ENCODE data around the gene DCAF6.
A peak's percentile ranks its signal among the peaks of the same experiment; 100 is the strongest.

DCAF6 gene

GRCh38 chr1:167977245-167977644, 40.8 kb downstream of the DCAF6 start:
- TF ChIP-seq PAX5 (IDR thresholded peaks at IDR 0.05; ENCODE audit: insufficient read depth, low read length, severe bottlenecking) = no peak
- no peak for TF ChIP-seq SPI1 (IDR thresholded peaks at IDR 0.05; ENCODE audit: low read depth, low read length)
- no peak for TF ChIP-seq POLR2AphosphoS5 (IDR thresholded peaks at IDR 0.05; ENCODE audit: low read depth, low read length)
- no peak for TF ChIP-seq POU2F2 (IDR thresholded peaks at IDR 0.05; ENCODE audit: low read depth, low read length)
- no peak for TF ChIP-seq POLR2A (IDR thresholded peaks at IDR 0.05; ENCODE audit: low read depth, low read length)
- FAIRE-seq = no peak
- DNase-seq (ENCODE audit: insufficient read length, low spot score) = no peak

GRCh38 chr1:167981933-167982332, 45.5 kb downstream of the DCAF6 start:
- DNase-seq (ENCODE audit: insufficient read length, low spot score) = no peak
- TF ChIP-seq POLR2A (IDR thresholded peaks at IDR 0.05; ENCODE audit: low read depth, low read length) (no peak), POLR2AphosphoS5 (IDR thresholded peaks at IDR 0.05; ENCODE audit: low read depth, low read length) (no peak), TAF1 (IDR thresholded peaks at IDR 0.05; ENCODE audit: low read depth, low read length) (no peak), POU2F2 (IDR thresholded peaks at IDR 0.05; ENCODE audit: low read depth, low read length) (no peak), PAX5 (IDR thresholded peaks at IDR 0.05; ENCODE audit: insufficient read depth, low read length, severe bottlenecking) (no peak), SPI1 (IDR thresholded peaks at IDR 0.05; ENCODE audit: low read depth, low read length) (no peak)
- no peak for FAIRE-seq

GRCh38 chr1:167983797-167984420, 47.4 kb downstream of the DCAF6 start:
- TF ChIP-seq POLR2AphosphoS5 (IDR thresholded peaks at IDR 0.05; ENCODE audit: low read depth, low read length) = no peak
- TF ChIP-seq POLR2A (IDR thresholded peaks at IDR 0.05; ENCODE audit: low read depth, low read length) = no peak
- no peak for TF ChIP-seq POU2F2 (IDR thresholded peaks at IDR 0.05; ENCODE audit: low read depth, low read length)
- TF ChIP-seq SPI1 (IDR thresholded peaks at IDR 0.05; ENCODE audit: low read depth, low read length) = no peak
- TF ChIP-seq PAX5 (IDR thresholded peaks at IDR 0.05; ENCODE audit: insufficient read depth, low read length, severe bottlenecking) = no peak
- TF ChIP-seq TAF1 (IDR thresholded peaks at IDR 0.05; ENCODE audit: low read depth, low read length) = no peak
- FAIRE-seq (no peak), DNase-seq (ENCODE audit: insufficient read length, low spot score) (no peak)

- TF ChIP-seq SPI1 (IDR thresholded peaks at IDR 0.05; ENCODE audit: low read depth, low read length) (no peak), TAF1 (IDR thresholded peaks at IDR 0.05; ENCODE audit: low read depth, low read length) (no peak), PAX5 (IDR thresholded peaks at IDR 0.05; ENCODE audit: insufficient read depth, low read length, severe bottlenecking) (no peak), POLR2AphosphoS5 (IDR thresholded peaks at IDR 0.05; ENCODE audit: low read depth, low read length) (no peak), POLR2A (IDR thresholded peaks at IDR 0.05; ENCODE audit: low read depth, low read length) (no peak), POU2F2 (IDR thresholded peaks at IDR 0.05; ENCODE audit: low read depth, low read length) (no peak)
- no peak for FAIRE-seq
These were observed 48.5 kb downstream of the DCAF6 start for GRCh38 chr1:167984886-167985489.

GRCh38 chr1:167987174-167987573, 50.7 kb downstream of the DCAF6 start:
- TF ChIP-seq POU2F2 (IDR thresholded peaks at IDR 0.05; ENCODE audit: low read depth, low read length) = no peak
- TF ChIP-seq POLR2AphosphoS5 (IDR thresholded peaks at IDR 0.05; ENCODE audit: low read depth, low read length) = no peak
- TF ChIP-seq POLR2A (IDR thresholded peaks at IDR 0.05; ENCODE audit: low read depth, low read length) = no peak
- no peak for TF ChIP-seq SPI1 (IDR thresholded peaks at IDR 0.05; ENCODE audit: low read depth, low read length)
- no peak for TF ChIP-seq TAF1 (IDR thresholded peaks at IDR 0.05; ENCODE audit: low read depth, low read length)
- TF ChIP-seq PAX5 (IDR thresholded peaks at IDR 0.05; ENCODE audit: insufficient read depth, low read length, severe bottlenecking) = no peak
- FAIRE-seq (no peak), DNase-seq (ENCODE audit: insufficient read length, low spot score) (no peak)

More at GRCh38 chr1:167984886-167985489, 48.5 kb downstream of the DCAF6 start:
- no peak for DNase-seq (ENCODE audit: insufficient read length, low spot score)

- no peak for DNase-seq (ENCODE audit: insufficient read length, low spot score)
- no peak for FAIRE-seq
- TF ChIP-seq POLR2AphosphoS5 (IDR thresholded peaks at IDR 0.05; ENCODE audit: low read depth, low read length) (no peak), POLR2A (IDR thresholded peaks at IDR 0.05; ENCODE audit: low read depth, low read length) (no peak), PAX5 (IDR thresholded peaks at IDR 0.05; ENCODE audit: insufficient read depth, low read length, severe bottlenecking) (no peak), POU2F2 (IDR thresholded peaks at IDR 0.05; ENCODE audit: low read depth, low read length) (no peak), TAF1 (IDR thresholded peaks at IDR 0.05; ENCODE audit: low read depth, low read length) (no peak), SPI1 (IDR thresholded peaks at IDR 0.05; ENCODE audit: low read depth, low read length) (no peak)
These were observed 55.1 kb downstream of the DCAF6 start for GRCh38 chr1:167991546-167991945.

GRCh38 chr1:167993720-167994119, 57.2 kb downstream of the DCAF6 start:
- DNase-seq (ENCODE audit: insufficient read length, low spot score) (no peak), FAIRE-seq (no peak)
- no peak for TF ChIP-seq POLR2A (IDR thresholded peaks at IDR 0.05; ENCODE audit: low read depth, low read length)
- TF ChIP-seq POLR2AphosphoS5 (IDR thresholded peaks at IDR 0.05; ENCODE audit: low read depth, low read length) = no peak
- TF ChIP-seq POU2F2 (IDR thresholded peaks at IDR 0.05; ENCODE audit: low read depth, low read length) = no peak
- TF ChIP-seq SPI1 (IDR thresholded peaks at IDR 0.05; ENCODE audit: low read depth, low read length) = no peak
- no peak for TF ChIP-seq TAF1 (IDR thresholded peaks at IDR 0.05; ENCODE audit: low read depth, low read length)
- TF ChIP-seq PAX5 (IDR thresholded peaks at IDR 0.05; ENCODE audit: insufficient read depth, low read length, severe bottlenecking) = no peak

GRCh38 chr1:167994560-167994959, 58.1 kb downstream of the DCAF6 start:
- DNase-seq (ENCODE audit: insufficient read length, low spot score) (no peak), FAIRE-seq (no peak)

GRCh38 chr1:167995038-167995437, 58.6 kb downstream of the DCAF6 start:
- FAIRE-seq (no peak), DNase-seq (ENCODE audit: insufficient read length, low spot score) (no peak)
- no peak for TF ChIP-seq POU2F2 (IDR thresholded peaks at IDR 0.05; ENCODE audit: low read depth, low read length)

More at GRCh38 chr1:167994560-167994959, 58.1 kb downstream of the DCAF6 start:
- TF ChIP-seq SPI1 (IDR thresholded peaks at IDR 0.05; ENCODE audit: low read depth, low read length) (no peak), POU2F2 (IDR thresholded peaks at IDR 0.05; ENCODE audit: low read depth, low read length) (no peak), POLR2AphosphoS5 (IDR thresholded peaks at IDR 0.05; ENCODE audit: low read depth, low read length) (no peak), POLR2A (IDR thresholded peaks at IDR 0.05; ENCODE audit: low read depth, low read length) (no peak), PAX5 (IDR thresholded peaks at IDR 0.05; ENCODE audit: insufficient read depth, low read length, severe bottlenecking) (no peak), TAF1 (IDR thresholded peaks at IDR 0.05; ENCODE audit: low read depth, low read length) (no peak)

- TF ChIP-seq SPI1 (IDR thresholded peaks at IDR 0.05; ENCODE audit: low read depth, low read length) = 0 out of 2 replicates have a peak, but pooled peaks have one; percentile 6
- no peak for TF ChIP-seq POLR2AphosphoS5 (IDR thresholded peaks at IDR 0.05; ENCODE audit: low read depth, low read length)
- FAIRE-seq = peak; percentile 41
- DNase-seq (ENCODE audit: insufficient read length, low spot score) = no peak
These were observed 59.8 kb downstream of the DCAF6 start for GRCh38 chr1:167996266-167996665.
